Nucleus accumbens (tissue), 56 donors: ENCODE measurements around the gene VIPR2.

Experiments used
- DNase-seq, 56 donors: peaks; one replicate each; lab custom pipeline; 2025; lab: John Stamatoyannopoulos, UW

VIPR2 gene

DNA sequence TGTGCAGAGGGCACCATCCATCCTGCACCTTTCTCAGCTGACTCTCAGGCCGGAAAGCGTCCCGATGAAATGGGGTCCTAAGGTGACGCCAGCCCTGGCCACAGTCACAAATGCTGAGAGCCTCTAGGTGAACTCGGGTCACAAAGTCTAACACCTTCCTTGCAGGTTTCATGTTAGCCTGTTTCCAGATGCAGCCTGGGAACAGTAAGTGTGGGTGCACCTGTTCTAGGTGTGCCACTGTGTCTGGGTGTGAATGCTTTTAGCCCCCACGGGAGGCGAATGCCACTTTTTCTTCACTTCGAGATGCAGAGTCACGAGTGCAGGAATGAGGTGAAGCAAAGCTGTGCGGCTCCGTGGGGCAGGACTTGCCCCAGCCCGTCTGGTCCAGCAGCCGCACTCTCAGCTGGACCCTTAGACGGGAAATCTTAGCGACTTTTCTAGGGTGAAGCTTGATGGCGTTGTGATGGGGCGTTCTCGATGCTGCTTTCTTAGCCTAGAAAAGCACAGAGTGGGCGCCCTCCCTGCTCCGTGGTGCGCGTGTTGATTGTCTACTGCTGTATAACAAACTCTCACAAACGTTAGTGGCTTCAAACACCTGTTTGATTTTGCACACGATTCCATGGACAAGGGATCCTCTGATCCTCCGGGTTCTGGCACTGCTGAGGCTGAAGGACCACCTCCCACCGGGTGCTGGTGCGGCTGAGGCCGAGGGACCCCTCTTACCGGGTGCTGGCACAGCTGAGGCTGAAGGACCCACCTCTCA lies 13.6 kb upstream of the VIPR2 start:
- DNase-seq, result no peak

DNA sequence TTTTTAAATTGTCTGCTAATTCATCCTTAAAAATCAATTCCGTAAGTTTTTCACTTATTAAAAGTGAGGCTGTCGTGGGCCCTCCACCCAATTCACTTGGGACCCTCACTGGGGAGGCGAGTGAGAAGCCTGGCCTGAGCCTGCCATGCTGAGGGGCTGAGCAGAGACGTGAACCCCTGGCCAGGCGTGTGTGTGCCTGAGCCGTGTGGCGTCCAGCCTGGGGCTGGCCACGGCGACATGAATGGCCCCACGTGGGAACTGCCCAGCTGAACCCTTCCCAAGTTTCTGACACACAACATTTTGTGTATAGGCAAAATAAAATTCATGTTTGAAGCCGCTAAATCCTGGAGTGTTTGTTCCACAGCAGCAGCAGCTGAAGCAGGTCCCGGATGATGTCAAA lies 13.0 kb upstream of the VIPR2 start:
- DNase-seq, result no peak

DNA sequence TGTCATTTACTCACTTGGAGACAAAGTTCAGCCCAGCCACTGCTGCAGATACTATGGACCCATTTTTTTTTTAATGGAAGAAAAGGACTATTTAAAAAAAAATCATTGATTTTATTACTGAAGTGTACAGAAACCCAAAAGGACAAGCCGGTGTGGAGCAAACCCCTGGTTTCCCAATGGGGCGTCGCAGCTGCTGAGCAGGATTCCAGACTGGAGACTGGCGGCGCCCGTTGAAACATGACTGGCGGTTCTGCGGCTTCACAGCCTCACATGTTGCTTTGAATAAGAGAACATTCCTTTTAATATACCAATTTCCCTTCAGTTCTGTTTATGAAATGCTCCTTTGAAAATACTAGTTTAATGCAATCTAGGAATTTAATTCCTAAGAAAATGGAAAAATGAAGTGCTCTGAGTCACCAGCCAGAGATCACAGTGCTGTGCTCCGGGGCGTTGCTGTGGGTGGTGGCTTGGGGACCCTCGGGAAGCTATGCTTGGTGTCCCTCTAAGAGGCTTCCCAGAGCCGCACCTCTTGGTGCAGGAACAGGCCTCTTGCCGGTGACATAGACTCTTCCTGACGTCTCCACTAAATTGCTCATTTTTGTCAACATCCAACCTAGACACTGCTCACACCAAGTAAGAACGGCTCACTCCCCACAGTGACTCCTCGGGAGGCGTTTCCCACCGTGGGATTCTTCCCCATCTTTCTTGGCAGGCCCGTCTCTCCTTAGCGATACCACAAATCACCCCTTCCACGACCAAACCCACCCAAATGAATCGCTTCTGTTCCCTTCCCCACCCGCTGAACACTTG lies 12.0 kb upstream of the VIPR2 start:
- DNase-seq, result no peak

DNA sequence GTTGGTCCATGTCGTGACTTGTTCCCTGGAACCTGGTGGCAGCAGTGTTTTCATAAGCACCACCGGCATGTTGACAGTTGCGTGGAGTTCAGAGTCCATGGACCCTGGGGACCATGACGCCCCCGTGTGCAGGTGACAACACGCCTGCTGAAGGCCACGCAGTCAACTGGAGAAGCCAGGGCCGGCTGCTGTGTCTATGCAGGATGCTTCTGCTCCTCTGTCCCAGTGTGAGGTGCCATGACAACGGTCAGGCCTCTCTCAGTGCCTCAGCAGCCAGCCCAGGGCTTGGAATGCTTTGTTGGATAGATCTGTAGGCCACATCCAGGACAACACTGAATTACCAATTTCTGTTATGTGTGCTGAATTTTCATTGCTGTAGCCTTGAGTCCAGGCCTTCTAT lies 10.7 kb upstream of the VIPR2 start:
- DNase-seq, result no peak

DNA sequence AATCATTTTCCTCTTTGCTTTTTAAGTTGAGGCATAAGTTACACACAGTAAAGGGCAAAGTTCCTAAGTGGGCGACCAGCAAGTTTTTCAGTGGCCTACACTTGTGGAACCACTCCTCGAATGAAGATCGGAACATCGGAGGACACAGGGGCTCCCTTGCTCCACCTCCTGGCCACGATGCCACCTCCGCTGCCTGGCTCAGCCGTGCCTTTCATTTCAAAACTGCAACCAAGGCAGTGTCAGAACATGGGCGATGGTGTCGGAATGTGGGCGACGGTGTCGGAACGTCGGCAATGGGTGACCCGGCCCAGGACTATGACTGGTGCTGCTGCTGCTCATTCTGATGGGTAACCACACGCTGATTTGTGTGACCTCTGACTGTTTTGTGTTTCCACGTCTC lies 9.6 kb upstream of the VIPR2 start:
- no peak for DNase-seq

DNA sequence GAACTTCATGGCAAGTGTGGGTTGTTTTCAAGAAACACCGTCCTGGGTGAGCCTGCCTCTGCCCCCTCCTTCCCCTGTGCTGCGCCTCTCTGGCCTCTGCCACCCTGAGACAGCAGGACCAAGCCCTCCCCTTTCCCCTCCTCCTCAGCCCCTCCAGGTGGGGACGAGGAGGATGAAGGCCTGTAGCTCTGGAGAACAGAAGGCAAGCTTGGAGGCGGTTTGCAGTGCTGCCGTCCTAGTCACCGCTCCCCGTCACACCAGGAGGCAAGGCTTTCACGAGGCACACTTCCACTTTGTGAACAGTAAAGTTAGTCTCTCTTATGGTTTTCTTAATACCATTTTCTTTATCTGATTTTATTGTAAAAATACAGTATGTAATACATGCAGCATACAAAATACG lies 8.8 kb upstream of the VIPR2 start:
- DNase-seq, result no peak

DNA sequence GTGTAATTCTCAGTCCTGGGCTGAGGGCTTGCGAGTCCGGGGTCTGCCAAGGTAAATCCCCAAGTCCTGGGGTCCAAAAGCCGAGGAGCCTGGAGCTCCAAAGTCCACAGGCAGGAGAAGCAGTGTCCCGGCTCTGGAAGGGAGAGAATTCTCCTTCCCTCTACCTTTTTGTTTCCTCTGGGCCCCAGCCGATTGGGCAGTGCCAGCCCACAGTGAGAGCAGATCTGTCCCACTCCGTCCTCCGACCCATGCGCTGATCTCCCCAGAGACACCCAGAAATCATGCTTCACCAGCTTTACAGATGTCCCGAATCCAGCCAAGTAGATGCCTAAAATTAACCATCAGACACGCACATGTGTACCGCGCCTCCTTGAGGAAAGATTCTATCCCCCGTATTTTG lies 8.1 kb upstream of the VIPR2 start:
- DNase-seq, result no peak

DNA sequence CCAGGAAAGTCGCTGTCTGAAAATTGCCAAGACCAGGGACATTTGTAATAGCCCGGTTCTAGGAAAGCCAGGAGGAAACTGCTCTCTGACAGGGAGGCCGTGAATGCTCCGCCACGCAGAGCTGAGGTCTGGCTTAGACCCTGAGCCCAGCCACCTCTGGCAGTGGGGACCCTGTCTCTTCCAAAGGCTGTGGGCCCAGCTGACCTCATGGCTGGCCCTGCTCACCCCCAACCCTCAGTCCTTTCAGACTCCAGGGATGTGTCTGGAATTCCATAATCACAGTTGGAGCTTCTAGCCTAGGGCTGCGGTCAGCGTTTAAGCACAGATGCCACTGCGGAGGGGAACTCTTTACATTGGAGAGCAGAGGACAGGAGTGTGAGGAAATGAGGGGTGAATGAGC lies 6.6 kb upstream of the VIPR2 start:
- no peak for DNase-seq

DNA sequence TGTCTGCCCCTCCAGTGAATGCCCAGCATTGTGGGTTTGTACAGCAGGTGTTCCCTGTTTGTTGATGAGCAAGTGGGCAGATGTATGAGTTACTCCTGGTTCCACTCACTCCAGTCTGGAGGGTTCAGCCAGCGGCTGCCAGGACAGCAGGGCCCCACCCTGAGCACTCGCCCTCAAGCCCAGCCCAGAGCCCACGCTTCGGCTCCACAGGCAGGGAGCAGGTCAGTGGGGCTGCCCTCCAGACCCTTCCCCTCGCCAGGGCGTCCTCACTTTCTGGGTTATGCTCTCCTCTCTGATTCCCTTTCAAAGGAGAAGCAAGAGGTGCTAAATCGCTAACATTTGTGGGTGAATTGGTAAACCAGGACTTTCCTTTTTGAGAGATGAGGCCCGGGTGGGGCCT lies 4.8 kb upstream of the VIPR2 start:
- DNase-seq, result no peak

DNA sequence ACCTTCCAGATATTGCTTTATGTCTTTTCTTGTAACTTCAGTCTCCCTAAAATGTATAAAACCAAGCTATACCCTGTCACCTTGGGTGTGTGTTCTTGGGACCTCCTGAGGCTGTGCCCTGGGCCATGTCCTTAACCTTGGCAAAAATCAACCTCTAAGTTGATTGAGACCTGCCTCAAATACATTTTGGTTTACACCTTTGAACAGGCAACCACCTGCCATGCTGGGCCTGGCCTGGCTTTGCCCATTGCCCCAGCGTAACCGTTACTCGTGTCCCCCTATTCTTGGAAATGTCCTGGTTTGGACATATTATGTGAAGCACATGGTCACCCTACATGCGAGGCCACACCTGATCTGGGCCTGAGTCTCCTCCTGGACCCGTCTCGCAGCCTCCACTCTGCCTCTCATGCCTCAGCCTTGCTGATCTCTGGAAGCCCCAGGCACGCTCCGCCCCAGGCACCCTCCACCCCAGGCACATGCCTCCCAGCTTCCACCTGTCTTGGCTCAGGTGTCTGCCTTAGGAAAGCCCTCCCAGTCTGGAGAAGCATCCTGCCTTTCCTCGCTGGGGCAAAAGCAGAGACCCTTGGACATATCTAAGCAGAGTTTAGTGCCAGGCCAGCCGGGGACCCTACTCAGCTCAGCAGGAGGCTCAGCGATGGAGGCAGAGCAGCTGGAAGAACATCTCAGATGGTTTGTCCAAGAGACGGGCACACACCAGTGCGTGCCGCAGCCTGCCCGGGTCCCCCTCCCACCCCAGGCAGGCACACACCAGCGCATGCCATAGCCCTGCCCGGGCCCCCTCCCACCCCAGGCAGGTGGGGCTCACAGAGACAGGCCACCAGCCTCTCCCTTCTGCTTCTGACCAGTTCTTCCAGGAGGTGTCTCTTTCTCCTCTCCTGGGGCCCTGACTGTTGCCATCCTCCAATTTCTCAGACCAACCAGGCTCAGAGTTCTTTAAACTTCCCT lies 4.0 kb upstream of the VIPR2 start:
- DNase-seq, result no peak

DNA sequence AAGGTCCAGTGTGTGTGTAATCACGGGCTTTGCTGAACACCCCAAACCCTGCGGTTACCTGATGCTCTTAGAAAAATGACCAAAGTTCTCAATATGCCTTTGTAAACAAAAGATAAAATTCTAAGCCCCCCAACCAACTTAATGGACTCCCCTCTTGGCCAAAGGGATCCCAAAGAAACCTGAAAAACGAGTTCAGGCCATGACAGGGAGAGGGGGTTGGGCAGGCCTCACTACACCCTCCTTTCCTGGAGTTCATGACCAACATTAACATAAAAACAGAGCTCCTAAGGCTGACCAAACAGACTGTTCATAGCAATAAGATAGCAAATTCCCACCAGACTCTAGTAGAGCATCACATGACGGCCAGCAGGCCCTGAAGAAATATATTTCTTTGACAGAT lies 3.0 kb upstream of the VIPR2 start:
- DNase-seq, result no peak

DNA sequence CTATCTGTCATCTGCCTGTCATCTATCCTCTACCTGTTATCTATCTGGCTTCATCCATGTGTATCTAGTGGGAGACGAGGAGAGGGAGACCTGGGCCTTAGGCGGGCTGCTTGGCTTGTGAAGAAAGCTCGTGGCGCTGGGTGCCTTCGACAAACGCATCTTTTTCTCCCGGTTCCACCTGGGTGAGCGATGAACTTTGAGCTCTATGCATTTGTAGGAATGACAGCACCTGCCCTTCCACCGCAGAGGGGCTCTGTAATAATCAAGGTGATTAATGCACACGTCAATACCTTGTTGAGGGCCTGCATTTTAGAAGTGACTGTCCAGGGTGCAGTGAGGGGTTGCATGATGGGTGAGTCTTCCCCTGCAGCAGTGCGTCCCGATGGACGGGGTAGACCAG lies 2.6 kb upstream of the VIPR2 start:
- DNase-seq, result no peak

DNA sequence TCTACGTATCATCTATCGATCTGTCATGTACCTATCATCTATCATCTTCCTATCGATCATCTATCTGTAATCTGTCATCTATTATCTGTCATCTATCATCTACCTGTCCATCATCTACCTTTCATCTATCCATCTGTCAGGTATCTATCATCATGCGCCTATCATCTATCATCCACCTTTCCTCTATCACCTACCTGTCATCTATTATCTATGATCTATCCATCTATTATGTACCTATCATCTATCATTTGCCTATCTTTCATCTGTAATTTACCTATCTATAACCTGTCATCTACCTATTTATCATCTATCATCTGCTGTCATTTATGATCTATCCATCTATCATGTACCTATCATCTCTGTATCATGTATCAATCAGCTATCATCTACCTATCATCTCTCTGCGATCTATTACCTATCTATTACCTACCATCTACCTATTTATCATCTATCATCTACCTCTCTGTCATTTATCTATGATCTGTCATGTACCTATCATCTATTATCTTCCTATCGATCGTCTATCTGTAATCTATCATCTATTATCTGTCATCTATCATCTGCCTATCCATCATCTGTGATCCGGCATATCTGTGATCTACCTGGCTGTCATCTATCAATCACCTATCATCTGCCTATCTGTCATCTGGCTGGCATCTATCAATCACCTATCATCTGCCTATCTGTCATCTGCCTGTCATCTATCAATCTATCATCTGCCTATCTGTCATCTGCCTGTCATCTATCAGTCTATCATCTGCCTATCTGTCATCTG lies 1.6 kb upstream of the VIPR2 start:
- no peak for DNase-seq

DNA sequence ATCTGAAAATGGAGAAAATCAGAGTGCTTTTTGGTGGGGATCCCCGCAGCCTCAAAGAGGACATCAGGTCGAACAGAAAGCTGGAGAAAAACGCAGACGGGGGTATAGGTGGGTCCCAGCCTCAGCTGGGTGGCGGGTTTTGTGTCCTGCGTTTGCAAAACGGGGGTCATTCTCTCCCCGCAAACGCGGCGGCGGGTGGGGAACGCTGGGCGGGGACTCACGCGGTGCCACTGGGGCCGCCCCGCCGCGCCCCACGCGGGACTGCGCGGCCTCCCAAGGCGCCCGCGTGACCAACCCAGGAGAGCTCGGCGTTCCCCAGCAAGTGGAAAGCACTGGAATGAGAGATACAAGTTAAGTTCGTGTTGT lies 806 bp upstream of the VIPR2 start:
- no peak for DNase-seq

DNA sequence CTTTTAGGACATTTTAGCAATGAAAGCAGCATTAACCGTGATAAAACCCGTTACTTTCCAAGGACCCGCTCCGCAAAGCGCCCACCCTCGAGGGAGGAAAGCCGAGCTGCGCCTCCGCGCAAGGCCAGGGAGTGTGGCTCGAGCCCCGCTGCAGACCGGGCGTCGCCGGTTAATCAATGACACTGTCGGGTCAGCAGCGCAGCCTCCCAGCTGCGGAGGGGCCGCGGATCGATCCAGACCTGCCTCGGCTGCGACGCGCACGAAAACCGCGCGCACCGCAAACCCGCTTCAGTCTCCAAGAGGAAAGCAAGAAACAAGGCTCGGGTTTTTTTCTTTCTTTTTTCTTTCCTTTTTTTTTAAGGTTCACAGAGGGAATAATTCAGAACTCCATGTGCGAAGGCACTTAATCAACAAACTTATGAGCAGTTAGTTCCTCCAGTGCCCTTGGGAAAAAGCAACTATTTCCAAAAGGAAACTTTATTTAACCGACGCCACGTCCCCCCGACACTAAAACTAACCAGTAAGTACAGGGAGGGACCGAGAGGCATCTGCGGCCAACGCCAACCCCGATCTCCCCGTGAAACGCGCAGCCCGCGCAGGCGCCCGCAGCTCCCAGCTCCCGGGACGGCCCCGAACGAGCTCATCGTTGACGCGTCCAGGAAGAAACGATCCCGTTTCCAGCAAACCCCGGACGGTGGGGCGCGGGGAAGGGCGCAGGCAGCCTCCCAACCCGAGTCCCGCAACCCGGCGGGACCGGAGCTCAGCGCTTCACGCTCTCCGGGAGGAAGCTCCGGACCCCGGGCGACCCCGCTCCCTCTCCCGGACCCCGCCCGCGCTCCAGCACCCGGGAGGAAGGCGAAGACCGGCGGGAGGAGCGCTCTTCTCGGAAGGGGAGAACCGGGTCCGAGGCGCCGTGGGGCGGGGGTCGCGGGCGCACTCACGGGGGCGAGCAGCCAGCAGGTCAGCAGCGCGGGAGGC lies 598 bp downstream of the VIPR2 start:
- peak in 1 of 56 donors; percentile 7 for DNase-seq

DNA sequence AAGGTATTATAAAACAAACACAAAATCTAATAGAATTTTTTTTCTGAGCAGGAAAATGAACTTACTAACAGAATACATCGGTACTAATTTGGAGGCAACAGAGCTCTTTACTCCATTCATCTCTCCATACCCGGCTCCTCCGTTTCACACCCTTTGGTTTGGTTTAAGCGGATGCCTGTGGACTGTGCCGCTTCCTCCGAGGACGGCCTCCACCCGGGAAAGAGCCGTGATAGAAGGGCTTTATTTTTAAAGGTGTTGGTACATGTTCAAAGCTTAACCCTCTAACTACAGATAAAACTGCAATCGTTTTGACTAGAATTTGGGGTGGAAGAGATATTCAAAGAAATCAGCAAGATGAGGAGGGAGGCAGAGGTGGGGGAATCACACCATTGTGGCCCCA lies 1.9 kb downstream of the VIPR2 start:
- no peak for DNase-seq

DNA sequence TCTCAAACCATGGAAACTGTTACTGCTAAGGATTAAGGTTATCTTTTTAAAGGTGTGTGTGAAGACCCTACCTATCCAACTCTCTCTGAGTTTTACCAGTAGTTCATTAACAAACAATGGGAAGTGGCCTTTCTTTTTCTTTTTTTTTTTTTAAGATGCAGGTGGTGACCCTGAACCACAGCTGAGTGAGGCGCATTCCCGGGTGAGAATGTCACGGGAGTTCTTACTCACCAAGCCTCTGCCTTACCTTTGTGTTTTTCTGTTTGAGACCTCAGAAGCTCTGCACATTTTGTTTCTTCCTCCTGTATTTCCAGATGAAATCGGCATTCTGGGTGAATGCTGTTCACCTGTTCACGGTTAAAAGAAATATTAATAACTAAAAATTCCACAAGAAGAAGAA lies 2.5 kb downstream of the VIPR2 start:
- DNase-seq, result no peak

DNA sequence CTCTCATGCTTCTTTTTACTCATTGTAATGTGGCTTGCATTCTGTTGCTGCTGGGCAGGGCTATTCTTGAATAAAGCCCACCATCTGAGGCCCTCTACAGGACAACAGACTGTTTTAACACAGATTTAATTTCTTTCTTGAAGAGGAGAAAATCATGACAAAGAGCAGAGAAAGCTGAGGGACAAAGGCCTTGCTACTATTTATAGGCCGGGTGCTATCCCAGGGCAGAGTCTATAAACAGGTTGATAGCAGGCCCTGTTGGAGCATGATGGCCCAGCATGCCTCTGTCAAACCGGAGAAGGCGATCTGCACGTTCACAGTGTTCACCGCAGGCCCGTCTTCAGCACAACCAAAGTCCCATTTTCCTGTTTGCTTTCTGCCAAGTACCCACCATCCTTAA lies 3.0 kb downstream of the VIPR2 start:
- no peak for DNase-seq

DNA sequence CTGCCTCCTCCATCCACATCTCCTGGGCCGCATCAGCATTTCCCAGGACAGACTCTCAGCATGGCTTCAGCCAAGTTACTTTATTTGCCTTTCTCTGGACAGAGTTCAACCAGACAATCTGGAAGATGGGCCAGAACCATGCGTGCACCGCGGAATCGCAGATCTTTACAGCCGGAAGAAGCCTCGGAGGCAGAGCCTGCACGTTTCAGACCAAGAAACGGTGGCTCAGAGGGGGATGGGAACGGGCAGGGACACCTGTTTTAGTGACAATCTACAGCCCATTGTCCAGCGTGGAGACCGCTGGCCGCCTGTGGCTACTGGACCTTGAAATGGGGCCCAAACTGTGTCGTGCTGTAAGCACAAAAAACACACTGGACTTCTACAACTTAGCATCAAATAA lies 3.5 kb downstream of the VIPR2 start:
- DNase-seq, result no peak
